Stimulated activated CD8-positive, alpha-beta memory T cell treated with anti-CD3 and anti-CD28 coated beads, Interleukin-7, amount 100 ng/mL, for 1 hour (primary cell): ENCODE data around the gene FBXO34.

ENCODE experiments used
- DNase-seq, 2 donors: peaks; one replicate each; pipeline ENCODE4 v3.0.0-alpha.2; 2020; ENCODE audit warnings: low read depth in 2 of 2

FBXO34 gene

GRCh38 chr14:55270832-55271571 lies at the start of gene FBXO34:
Gene FBXO34, plus strand, starts transcription at chr14:55271421. Its CDS starts 78,970 bp downstream, at chr14:55350391.
- peak; percentile 99 to 100 for DNase-seq

GRCh38 chr14:55221968-55222367 lies 49.3 kb upstream of the FBXO34 start:
- DNase-seq, result no peak

GRCh38 chr14:55223364-55223763 lies 47.9 kb upstream of the FBXO34 start:
- no peak for DNase-seq

GRCh38 chr14:55228261-55228660 lies 43.0 kb upstream of the FBXO34 start:
- DNase-seq, result no peak

GRCh38 chr14:55233591-55233990 lies 37.6 kb upstream of the FBXO34 start:
- no peak for DNase-seq

GRCh38 chr14:55238019-55238680 lies 33.1 kb upstream of the FBXO34 start:
- DNase-seq, result no peak

GRCh38 chr14:55239320-55239719 lies 31.9 kb upstream of the FBXO34 start:
- no peak for DNase-seq

GRCh38 chr14:55240526-55241178 lies 30.6 kb upstream of the FBXO34 start:
- no peak for DNase-seq

GRCh38 chr14:55241673-55242072 lies 29.5 kb upstream of the FBXO34 start:
- DNase-seq, result no peak

- no peak for DNase-seq
Observed at GRCh38 chr14:55243386-55243785, 27.8 kb upstream of the FBXO34 start.

GRCh38 chr14:55243813-55244212 lies 27.4 kb upstream of the FBXO34 start:
- no peak for DNase-seq

- no peak for DNase-seq
Observed at GRCh38 chr14:55245657-55246268, 25.5 kb upstream of the FBXO34 start.

- no peak for DNase-seq
Observed at GRCh38 chr14:55248411-55248810, 22.8 kb upstream of the FBXO34 start.

GRCh38 chr14:55249423-55249822 lies 21.8 kb upstream of the FBXO34 start:
- no peak for DNase-seq

- no peak for DNase-seq
Observed at GRCh38 chr14:55253276-55253675, 17.9 kb upstream of the FBXO34 start.

GRCh38 chr14:55254581-55254980 lies 16.6 kb upstream of the FBXO34 start:
- DNase-seq, result no peak

- DNase-seq, result no peak
Observed at GRCh38 chr14:55255979-55256378, 15.2 kb upstream of the FBXO34 start.

GRCh38 chr14:55256586-55256985 lies 14.6 kb upstream of the FBXO34 start:
- DNase-seq, result no peak

GRCh38 chr14:55265197-55265596 lies 6.0 kb upstream of the FBXO34 start:
- no peak for DNase-seq

- DNase-seq, result no peak
Observed at GRCh38 chr14:55267820-55268219, 3.4 kb upstream of the FBXO34 start.

- DNase-seq, result peak; percentile 1 to 27
Observed at GRCh38 chr14:55271572-55272298, 514 bp downstream of the FBXO34 start.

- no peak for DNase-seq
Observed at GRCh38 chr14:55272387-55272786, 1.2 kb downstream of the FBXO34 start.
